Measurements from ENCODE around the gene GPR84. TPM values are rescaled to one million over a fixed set of nuclear protein-coding genes. Genes with fewer than 3 reads are reported as not detected.

The GPR84 gene
- total and polyA plus RNA-seq, 2 of the 13 experiments (the other 11 are each of a cell fraction or from before 2014, with no cell fraction given): not detected

GRCh38 chr12:54331461-54331860 lies 32.8 kb downstream of the GPR84 start (continued):
- TF ChIP-seq ZHX2 (IDR thresholded peaks at IDR 0.05; ENCODE audit: low read depth): no peak
- no peak for TF ChIP-seq ZHX2 (CRISPR knock-in tag; IDR thresholded peaks at IDR 0.05; ENCODE audit: borderline replicate concordance)
- TF ChIP-seq NKX3-1 (CRISPR knock-in tag; IDR thresholded peaks at IDR 0.05): no peak
- no peak for TF ChIP-seq HES4 (CRISPR knock-in tag; IDR thresholded peaks at IDR 0.05; ENCODE audit: borderline replicate concordance)
- TF ChIP-seq REL (CRISPR knock-in tag; conservative IDR thresholded peaks at IDR 0.05): no peak
- no peak for TF ChIP-seq ZNF33A (CRISPR knock-in tag; IDR thresholded peaks at IDR 0.05; ENCODE audit: borderline replicate concordance)
- no peak for TF ChIP-seq ZNF766 (CRISPR knock-in tag; IDR thresholded peaks at IDR 0.05; ENCODE audit: borderline replicate concordance)
- no peak for TF ChIP-seq ZNF225 (CRISPR knock-in tag; IDR thresholded peaks at IDR 0.05)
- TF ChIP-seq GATA4 (IDR thresholded peaks at IDR 0.05; ENCODE audit: borderline replicate concordance, low read depth): no peak
